Hematopoietic multipotent progenitor cell treated with erythropoietin and hydrocortisone succinate and interleukin-3 and kit ligand, for 6 days (in vitro differentiated cells): ENCODE measurements around the gene POLD1.
"Not testable (repeated sequence)": the region's sequence is repeated elsewhere in the genome, so short reads cannot be mapped to it uniquely, and the experiment has no call there.

Source experiments
- DNase-seq: peaks from one replicate; pipeline ENCODE4 v3.0.0-alpha.2; 2015

The POLD1 gene

GRCh38 chr19:50383852-50384684 lies at the start of gene POLD1:
TSS of gene POLD1 (plus strand) at chr19:50384347. CDS start at chr19:50398852, 14,505 bp downstream.
- DNase-seq: peak; percentile 100

GRCh38 chr19:50334741-50335421 lies 49.3 kb upstream of the POLD1 start:
- DNase-seq: no peak

GRCh38 chr19:50337031-50337430 lies 47.1 kb upstream of the POLD1 start:
- not testable (repeated sequence) for DNase-seq

GRCh38 chr19:50340331-50340730 lies 43.8 kb upstream of the POLD1 start:
- no peak for DNase-seq

GRCh38 chr19:50341091-50341564 lies 43.0 kb upstream of the POLD1 start:
- DNase-seq: no peak

GRCh38 chr19:50344661-50345318 lies 39.4 kb upstream of the POLD1 start:
- no peak for DNase-seq

- DNase-seq: not testable (repeated sequence)
Measured at GRCh38 chr19:50347089-50347581, 37.0 kb upstream of the POLD1 start.

- no peak for DNase-seq
Measured at GRCh38 chr19:50349277-50350057, 34.7 kb upstream of the POLD1 start.

GRCh38 chr19:50352242-50352641 lies 31.9 kb upstream of the POLD1 start:
- no peak for DNase-seq

- DNase-seq: not testable (repeated sequence)
Measured at GRCh38 chr19:50353487-50353880, 30.7 kb upstream of the POLD1 start.

- no peak for DNase-seq
Measured at GRCh38 chr19:50356691-50357177, 27.4 kb upstream of the POLD1 start.

- DNase-seq: peak; percentile 77
Measured at GRCh38 chr19:50357178-50358100, 26.7 kb upstream of the POLD1 start.

GRCh38 chr19:50358483-50359327 lies 25.4 kb upstream of the POLD1 start:
- peak; percentile 77 for DNase-seq

- DNase-seq: no peak
Measured at GRCh38 chr19:50359328-50359818, 24.8 kb upstream of the POLD1 start.

GRCh38 chr19:50361290-50362029 lies 22.7 kb upstream of the POLD1 start:
- DNase-seq: no peak

GRCh38 chr19:50362030-50362412 lies 22.1 kb upstream of the POLD1 start:
- no peak for DNase-seq

- no peak for DNase-seq
Measured at GRCh38 chr19:50362656-50363424, 21.3 kb upstream of the POLD1 start.
